NCI-H1417 (cell line): ENCODE results near the gene CLDN15.
"Not testable (repeated sequence)": the region's sequence is repeated elsewhere in the genome, so short reads cannot be mapped to it uniquely, and the experiment has no call there.

Experiments used
- DNase-seq, 3 experiments: peaks; one replicate each; lab custom pipeline; 2025; lab: John Stamatoyannopoulos, UW

CLDN15 gene

DNA sequence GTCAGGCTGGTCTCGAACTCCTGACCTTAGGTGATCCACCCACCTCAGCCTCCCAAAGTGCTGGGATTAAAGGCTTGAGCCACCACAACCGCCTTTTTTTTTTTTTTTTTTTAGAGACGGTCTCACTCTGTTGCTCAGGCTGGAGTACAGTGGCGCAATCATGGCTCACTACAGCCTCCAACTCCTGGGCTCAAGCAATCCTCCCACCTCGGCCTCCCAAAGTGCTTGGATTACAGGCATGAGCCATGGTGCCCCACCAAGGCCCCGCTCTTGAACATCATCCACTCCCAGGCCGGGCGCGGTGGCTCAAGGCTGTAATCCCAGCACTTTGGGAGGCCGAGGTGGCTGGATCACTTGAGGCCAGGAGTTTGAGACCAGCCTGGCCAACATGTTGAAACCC, 38.1 kb downstream of the CLDN15 start:
- DNase-seq, result not testable (repeated sequence)

DNA sequence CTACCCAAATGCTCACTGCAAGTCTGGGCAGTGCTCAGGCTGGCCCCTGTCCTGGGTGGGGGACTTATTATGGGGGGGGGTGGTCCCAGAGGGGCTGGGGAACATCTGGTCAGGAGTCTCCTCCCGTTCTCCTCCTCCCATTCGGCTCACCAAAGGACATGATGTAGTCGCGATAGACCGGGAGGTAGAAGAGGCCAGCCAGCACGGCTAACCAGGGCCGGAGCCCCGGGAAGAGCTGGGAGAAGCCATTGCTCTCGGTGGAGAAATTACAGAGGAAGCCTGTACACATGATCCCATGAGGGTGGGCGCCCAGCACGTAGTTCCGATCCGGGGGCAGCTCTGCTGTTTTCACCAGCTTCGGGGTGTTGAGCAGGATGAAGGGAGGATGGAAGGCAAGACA, 39.1 kb downstream of the CLDN15 start:
- no peak for DNase-seq

DNA sequence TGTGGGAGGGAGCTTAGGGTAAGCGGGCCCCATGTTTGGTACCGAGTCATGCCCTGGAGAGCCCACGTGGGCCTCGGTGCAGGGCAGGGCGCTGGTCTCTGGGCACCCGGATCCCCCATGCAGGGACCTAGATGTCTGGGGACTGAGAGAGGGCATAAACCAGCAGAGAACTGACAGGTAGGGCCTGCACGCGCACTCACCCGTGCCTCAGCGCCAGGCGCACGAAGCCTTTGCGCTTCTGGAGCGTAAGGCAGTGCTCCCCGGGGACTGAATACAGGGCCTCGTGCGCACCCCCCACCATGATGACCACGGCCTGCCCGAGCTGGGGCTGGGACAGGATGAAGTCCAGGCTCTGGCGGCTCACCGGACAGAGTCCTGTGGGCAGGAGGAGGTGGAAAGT, 39.6 kb downstream of the CLDN15 start:
- DNase-seq, result no peak

DNA sequence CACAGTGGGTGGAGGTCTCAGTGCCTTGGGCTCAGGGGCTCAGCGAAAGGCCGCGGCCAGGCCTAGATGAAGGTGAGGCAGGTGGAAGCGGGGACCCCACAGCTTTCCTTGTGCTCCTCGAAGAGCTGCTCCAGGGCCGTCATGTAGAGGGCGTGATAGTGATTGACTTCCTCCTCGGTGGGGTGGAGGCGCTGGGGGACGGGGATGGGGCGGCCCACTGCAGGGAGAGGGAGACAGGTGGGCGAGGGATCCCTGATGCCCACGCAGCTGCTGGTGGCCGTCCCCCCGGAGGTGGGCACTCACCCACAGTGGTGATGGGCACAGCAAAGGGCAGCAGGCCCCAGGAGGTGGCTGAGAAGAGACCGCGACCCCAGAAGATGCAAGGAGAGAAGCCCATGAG, 41.7 kb downstream of the CLDN15 start:
- DNase-seq, result no peak

DNA sequence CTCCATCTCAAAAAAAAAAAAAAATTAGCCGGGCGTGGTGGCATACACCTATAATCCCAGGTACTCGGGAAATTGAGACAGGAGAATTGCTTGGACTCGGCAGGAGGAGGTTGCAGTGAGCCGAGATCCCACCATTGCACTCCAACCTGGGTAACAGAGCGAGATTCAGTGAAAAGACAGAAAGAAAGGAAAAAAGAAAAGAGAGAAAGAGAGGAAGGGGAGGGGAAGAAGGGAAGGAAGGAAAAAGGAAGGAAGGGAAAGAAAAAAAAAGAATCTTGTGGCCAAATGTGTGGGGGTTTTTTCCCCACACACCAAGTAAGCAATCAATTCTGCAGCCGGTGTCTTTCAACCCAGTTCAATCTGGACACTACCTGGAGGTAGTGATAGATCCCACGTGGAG, 48.5 kb downstream of the CLDN15 start:
- DNase-seq, result no peak

DNA sequence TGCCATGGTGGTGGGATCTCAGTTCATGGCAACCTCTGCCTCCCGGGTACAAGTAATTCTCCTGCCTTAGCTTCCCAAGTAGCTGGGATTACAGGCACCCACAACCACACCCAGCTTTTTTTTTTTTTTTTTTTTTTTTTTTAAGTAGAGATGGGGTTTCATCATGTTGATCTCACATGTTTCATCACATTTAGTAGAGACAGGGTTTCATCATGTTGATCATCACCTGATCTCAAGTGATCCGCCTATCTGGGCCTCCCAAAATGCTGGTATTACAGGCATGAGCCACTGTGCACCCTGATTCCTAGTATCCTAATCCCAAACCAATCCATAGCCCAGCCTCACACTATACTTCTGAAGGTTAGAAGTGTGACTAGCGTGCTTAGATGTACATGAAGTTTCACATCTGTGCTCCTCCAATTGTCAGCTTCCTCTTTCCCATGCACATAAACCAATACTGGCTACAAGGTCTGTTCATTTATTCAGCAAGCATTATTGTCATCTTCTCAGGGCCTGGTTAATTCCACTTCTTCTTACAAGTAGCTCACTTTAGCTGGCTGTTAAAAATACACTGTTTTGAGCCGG, 50.7 kb downstream of the CLDN15 start:
- DNase-seq, result no peak

DNA sequence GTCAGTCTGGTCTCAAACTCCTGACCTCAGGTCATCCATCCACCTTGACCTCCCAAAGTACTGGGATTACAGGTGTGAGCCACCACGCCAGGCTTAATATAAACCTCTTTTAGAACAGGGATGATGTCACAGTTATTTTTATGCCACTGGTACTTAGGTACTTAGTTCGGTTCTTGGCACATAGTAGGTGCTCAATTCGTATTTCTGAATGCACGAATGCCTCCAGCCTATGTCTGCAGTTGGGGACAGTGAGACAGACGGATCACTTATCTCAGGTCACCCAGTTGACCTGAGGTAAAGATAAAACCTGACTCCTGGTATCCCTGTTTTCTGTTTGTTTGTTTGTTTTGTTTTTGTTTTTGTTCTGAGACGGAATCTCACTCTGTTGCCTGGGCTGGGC, 51.4 kb downstream of the CLDN15 start:
- no peak for DNase-seq

DNA sequence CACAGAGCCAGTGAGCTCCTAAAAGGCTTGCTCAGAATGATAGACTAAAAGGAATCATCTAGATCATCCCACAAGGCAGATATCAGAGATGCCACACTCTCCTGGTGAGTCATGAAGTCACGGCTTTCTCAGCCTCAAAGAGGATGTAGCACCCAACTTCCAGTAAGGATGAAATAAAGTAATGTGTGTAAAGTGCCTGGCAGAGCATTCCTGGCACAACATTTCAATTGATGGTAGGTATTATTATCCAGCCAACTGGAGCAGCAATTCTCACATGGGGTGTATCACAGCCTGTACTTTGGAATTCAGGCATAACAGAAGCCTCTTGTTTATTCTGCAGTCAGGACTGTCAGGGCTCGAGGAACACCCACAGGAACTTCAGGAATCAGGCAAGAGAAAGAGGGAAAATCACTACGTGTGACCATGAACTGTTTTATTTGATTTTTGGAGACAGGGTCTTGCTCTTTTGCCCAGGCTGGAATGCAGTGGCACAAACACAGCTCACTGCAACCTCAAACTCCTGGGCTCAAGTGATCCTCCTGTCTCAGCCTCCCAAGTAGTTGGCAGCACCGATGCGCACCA, 52.3 kb downstream of the CLDN15 start:
- no peak for DNase-seq
